IMR-90 (cell line): ENCODE measurements around the gene RPTOR. TPM values are rescaled to one million over a fixed set of nuclear protein-coding genes. Genes with fewer than 3 reads are reported as not detected.

Experiments
- ATAC-seq: fragments of 200-7000 bp; cut with Tn5 transposase; 2 replicates; pipeline ENCODE4 v1.9.1; 2020; ENCODE audit warnings: low read depth, mild to moderate bottlenecking, moderate library complexity
- BruUV-seq: library from RNA; stranded (reverse); fragments of 400-500 nt; replicated peaks from 2 replicates; lab custom pipeline; 2021; lab: Mats Ljungman, UMichigan
- CTCF ChIA-PET: fragments of 300-600 bp; formaldehyde crosslinking; extraction: SDS; loops from one replicate; lab custom pipeline; 2021; ENCODE audit warnings: antibody characterized with exemption; lab: Yijun Ruan, JAX
- POLR2A ChIA-PET: fragments of 300-600 bp; sonication (Branson Sonifier 250); formaldehyde crosslinking; loops from one replicate; lab custom pipeline; 2022; ENCODE audit warnings: antibody characterized with exemption; ENCODE audit not compliant: unreplicated experiment; lab: Charles Lee
- DNase-seq: peaks from one replicate; pipeline ENCODE4 v3.0.0; 2013
- H2AFZ ChIP-seq: replicated peaks from 2 replicates; pipeline ENCODE3; 2013; ENCODE audit warnings: low read length, mild to moderate bottlenecking; ENCODE audit not compliant: poor library complexity
- H2AK5ac ChIP-seq: 2 replicates; pipeline ENCODE4 v1.6.1; 2013; ENCODE audit warnings: low read depth, low read length, inconsistent platforms
- H2AK9ac ChIP-seq: replicated peaks from 2 replicates; pipeline ENCODE3; 2013; ENCODE audit warnings: mild to moderate bottlenecking, low read depth, low read length, moderate library complexity; ENCODE audit not compliant: poor library complexity
- H2BK120ac ChIP-seq: 2 replicates; pipeline ENCODE4 v1.6.1; 2013; ENCODE audit warnings: low read depth, low read length, inconsistent platforms
- H2BK15ac ChIP-seq: 3 replicates; pipeline ENCODE4 v1.6.1; 2013; ENCODE audit warnings: low read depth, low read length, inconsistent platforms
- H2BK20ac ChIP-seq: 2 replicates; pipeline ENCODE4 v1.6.1; 2013; ENCODE audit warnings: low read depth, mild to moderate bottlenecking, inconsistent platforms, low read length, moderate library complexity
- H2BK5ac ChIP-seq: 2 replicates; pipeline ENCODE4 v1.6.1; 2013; ENCODE audit warnings: mild to moderate bottlenecking, low read depth, low read length, inconsistent platforms; ENCODE audit not compliant: poor library complexity, severe bottlenecking
- H3K14ac ChIP-seq: replicated peaks from 2 replicates; pipeline ENCODE4 v1.6.1; 2013; ENCODE audit warnings: low read depth, low read length, inconsistent platforms
- H3K18ac ChIP-seq: 2 replicates; pipeline ENCODE4 v1.6.1; 2013; ENCODE audit warnings: low read depth, low read length, control low read depth
- H3K23ac ChIP-seq: 2 replicates; pipeline ENCODE4 v1.6.1; 2013; ENCODE audit warnings: low read depth, low read length, inconsistent platforms
- H3K27ac ChIP-seq: 2 replicates; pipeline ENCODE4 v1.5.1; 2013; ENCODE audit warnings: mild to moderate bottlenecking, control low read depth, low read length; ENCODE audit not compliant: insufficient read depth
- H3K27me3 ChIP-seq: 2 replicates; pipeline ENCODE4 v1.6.1; 2013; ENCODE audit warnings: low read length; ENCODE audit not compliant: control insufficient read depth, insufficient read depth
- H3K36me3 ChIP-seq: 2 replicates; pipeline ENCODE4 v1.6.1; 2013; ENCODE audit warnings: low read length, mixed read lengths; ENCODE audit not compliant: control insufficient read depth, insufficient read depth
- H3K4ac ChIP-seq: 2 replicates; pipeline ENCODE4 v1.6.1; 2013; ENCODE audit warnings: low read depth, low read length, inconsistent platforms
- H3K4me1 ChIP-seq: 2 replicates; pipeline ENCODE4 v1.6.1; 2013; ENCODE audit warnings: low read length, mixed read lengths; ENCODE audit not compliant: control insufficient read depth, insufficient read depth
- H3K4me2 ChIP-seq: 2 replicates; pipeline ENCODE4 v1.6.1; 2013; ENCODE audit warnings: low read depth, mild to moderate bottlenecking, control low read depth, low read length, moderate library complexity
- H3K4me3 ChIP-seq: 2 replicates; pipeline ENCODE4 v1.5.1; 2013; ENCODE audit warnings: low read depth, mild to moderate bottlenecking, control low read depth, low read length, moderate library complexity; ENCODE audit not compliant: insufficient read depth
- H3K56ac ChIP-seq: 2 replicates; pipeline ENCODE4 v1.6.1; 2013; ENCODE audit warnings: low read length, inconsistent platforms; ENCODE audit not compliant: insufficient read depth; ENCODE audit errors: extremely low read depth
- H3K79me1 ChIP-seq, 2 experiments: 2 replicates each; pipeline ENCODE4 v1.6.1; 2013; ENCODE audit warnings: low read length in 2 of 2, inconsistent platforms in 1 of 2, low read depth in 1 of 2
- H3K9ac ChIP-seq: 2 replicates; pipeline ENCODE4 v1.6.1; 2013; ENCODE audit warnings: low read depth, low read length, control low read depth
- H3K9me1 ChIP-seq: 2 replicates; pipeline ENCODE4 v1.6.1; 2013; ENCODE audit warnings: low read length, inconsistent platforms; ENCODE audit not compliant: insufficient read depth
- H3K9me3 ChIP-seq: 2 replicates; pipeline ENCODE4 v1.6.1; 2013; ENCODE audit warnings: low read length; ENCODE audit not compliant: control insufficient read depth, insufficient read depth
- H4K20me1 ChIP-seq: 2 replicates; pipeline ENCODE4 v1.6.1; 2013; ENCODE audit warnings: low read length, inconsistent platforms; ENCODE audit not compliant: insufficient read depth
- H4K5ac ChIP-seq: 2 replicates; pipeline ENCODE4 v1.6.1; 2013; ENCODE audit warnings: mild to moderate bottlenecking, low read depth, low read length, control low read depth
- H4K8ac ChIP-seq, 2 experiments: 2 replicates each; pipeline ENCODE4 v1.6.1; 2013; ENCODE audit warnings: low read depth in 2 of 2, low read length in 2 of 2, control low read depth in 1 of 2, inconsistent platforms in 1 of 2
- H4K91ac ChIP-seq: 2 replicates; pipeline ENCODE4 v1.6.1; 2013; ENCODE audit warnings: low read depth, low read length, inconsistent platforms; ENCODE audit not compliant: insufficient read depth
- BHLHE40 ChIP-seq: fragments of 150-350 bp; IDR thresholded peaks from 2 replicates; pipeline ENCODE4 v1.6.1; 2016; ENCODE audit warnings: mild to moderate bottlenecking, low read depth, low read length
- MAZ ChIP-seq: IDR thresholded peaks from 2 replicates; pipeline ENCODE4 v1.6.1; 2012; ENCODE audit warnings: low read depth, mild to moderate bottlenecking, low read length, improper control_type of control experiment, moderate library complexity, borderline replicate concordance
- MXI1 ChIP-seq: IDR thresholded peaks from 2 replicates; pipeline ENCODE4 v1.6.1; 2012; ENCODE audit warnings: low read depth, mild to moderate bottlenecking, low read length, moderate library complexity, borderline replicate concordance
- POLR2A ChIP-seq: IDR thresholded peaks from 2 replicates; pipeline ENCODE4 v1.6.1; 2012; ENCODE audit warnings: mild to moderate bottlenecking, low read depth, low read length
- WGBS, 2 experiments: methylation state at CpG; one replicate each; pipeline versions ENCODE4 v1.1.5 to v1.1.7; 2013; ENCODE audit warnings: missing lambda C conversion rate in 2 of 2; ENCODE audit not compliant: insufficient read length in 1 of 2; ENCODE audit errors: extremely low coverage in 2 of 2; 5-methylcytosine and 5-hydroxymethylcytosine counted together
- dilution Hi-C: fragments of 300-500 bp; cut with HindIII; formaldehyde crosslinking; loops from one replicate; pipeline ENCODE4 v1.14.3; 2018; ENCODE audit warnings: low sequenced_read_pairs; ENCODE audit not compliant: unreplicated experiment
- in situ Hi-C: fragments of 300-500 bp; cut with MboI; formaldehyde crosslinking; loops from 3 replicates; pipeline ENCODE4 v1.14.3; 2019; ENCODE audit warnings: low sequenced_read_pairs, inconsistent platforms, mixed read lengths
- intact Hi-C: fragments of 100-400 bp; cut with micrococcal nuclease; formaldehyde crosslinking; loops from 2 replicates; pipeline ENCODE4 v1.10.0; 2022
- polyA plus RNA-seq, 3 experiments: library from polyadenylated mRNA; depleted of rRNA; stranded (reverse); fragments of >200 nt; gene quantifications; 2 replicates each; pipeline ENCODE4 v1.2.3, GENCODE V29; 2012; ENCODE audit warnings: low replicate concordance in 1 of 3
- total RNA-seq: library from RNA; depleted of rRNA; stranded (reverse); fragments of >200 nt; gene quantifications from 2 replicates; pipeline ENCODE4 v1.2.3, GENCODE V29; 2012

RPTOR gene
- total and polyA plus RNA-seq, 2 of the 4 experiments (the other 2 are of a cell fraction): 10.8 to 14.7 TPM

- Histone ChIP-seq H3K4me3 (no peak overlapping the region), H3K23ac (no peak overlapping the region), H2AFZ (no peak overlapping the region), H3K9me3 (no peaks in the 10 kb centered on the region; the same call in 1 of the 2 replicates), H4K5ac (no peak overlapping the region), H2BK5ac (no peak overlapping the region), H3K9me1 (peaks cover 10% of the 10 kb centered on the region), H2BK20ac (no peak overlapping the region), H4K20me1 (no peaks in the 10 kb centered on the region), H3K79me1 (peaks cover 10 to 29% of the 10 kb centered on the region in 2 experiments), H3K9ac (no peak overlapping the region), H2AK9ac (no peak overlapping the region), H3K4ac (no peak overlapping the region), H3K4me2 (no peak overlapping the region), H2AK5ac (peak overlapping the region; percentile 43; the same call in 1 of the 2 replicates), H2BK15ac (no peak overlapping the region; the same call in 2 of the 3 replicates), H3K36me3 (peaks cover 4% of the 10 kb centered on the region; the same call in 1 of the 2 replicates), H4K8ac (no peak overlapping the region), H3K14ac (no peak overlapping the region), H3K18ac (no peak overlapping the region), H2BK120ac (no peak overlapping the region), H3K27ac (no peak overlapping the region), H4K91ac (peak overlapping the region; percentile 40; the same call in 1 of the 2 replicates), H3K27me3 (no peaks in the 10 kb centered on the region), H3K4me1 (peaks cover 7% of the 10 kb centered on the region; the same call in 1 of the 2 replicates), H3K56ac (no peak overlapping the region)
- no peak for ATAC-seq
- dilution Hi-C loops (no loop called here), intact Hi-C loops (no loop called here), in situ Hi-C loops (no loop called here)
- TF ChIP-seq MXI1: no peak
- no peak for TF ChIP-seq POLR2A
- TF ChIP-seq BHLHE40: no peak
- TF ChIP-seq MAZ: no peak
- no TSS peak for BruUV-seq
- 95% methylated on average over 22 of the region's 36 CpGs; no CpG with 5 or more reads in 1 of the 2 experiments for WGBS, 2 experiments
- DNase-seq: no peak
- CTCF ChIA-PET: no interaction called here
- POLR2A ChIA-PET: no interaction called here
These were observed 259.1 kb downstream of the RPTOR start for GRCh38 chr17:80803451-80804428.
